Kidney (tissue), 14 donors: ENCODE data around the gene SCAMP2. TPM values are rescaled to one million over a fixed set of nuclear protein-coding genes. Genes with fewer than 3 reads are reported as not detected.

Experiments
- DNase-seq, 5 donors: peaks; one replicate each; pipeline ENCODE4 v3.0.0-alpha.2; 2013 to 2020
- FAIRE-seq: peaks from 2 replicates; lab custom pipeline; 2012; peaks lifted over from hg19 to GRCh38; lab: Jason Lieb, UNC
- H3K27ac ChIP-seq, 2 donors: one replicate each; pipeline ENCODE4 v1.7.0; 2013; ENCODE audit warnings: low read depth in 2 of 2, low read length in 2 of 2, inconsistent platforms in 1 of 2
- H3K27me3 ChIP-seq: one replicate; pipeline ENCODE4 v1.7.1; 2013; ENCODE audit warnings: low read length, inconsistent platforms; ENCODE audit not compliant: control insufficient read depth, insufficient read depth
- H3K36me3 ChIP-seq, 3 donors: one replicate each; pipeline versions ENCODE4 v1.7.0 to v1.7.1; 2013; ENCODE audit warnings: low read length in 3 of 3, control low read depth in 1 of 3, inconsistent platforms in 1 of 3; ENCODE audit not compliant: insufficient read depth in 3 of 3, control insufficient read depth in 2 of 3
- H3K4me1 ChIP-seq, 3 donors: one replicate each; pipeline versions ENCODE4 v1.7.0 to v1.7.1; 2013; ENCODE audit warnings: low read length in 3 of 3, inconsistent platforms in 1 of 3, low read depth in 1 of 3; ENCODE audit not compliant: control insufficient read depth in 2 of 3, insufficient read depth in 2 of 3
- H3K4me3 ChIP-seq, 3 donors: one replicate each; pipeline versions ENCODE4 v1.7.0 to v1.8.1; 2013; ENCODE audit warnings: low read length in 3 of 3, control low read depth in 1 of 3, inconsistent platforms in 1 of 3
- H3K9ac ChIP-seq, 3 donors: one replicate each; pipeline versions ENCODE4 v1.7.0 to v1.7.1; 2013; ENCODE audit warnings: low read length in 3 of 3, control low read depth in 1 of 3, inconsistent platforms in 1 of 3
- H3K9me3 ChIP-seq, 3 donors: one replicate each; pipeline versions ENCODE4 v1.7.0 to v1.7.1; 2013; ENCODE audit warnings: low read length in 3 of 3, control low read depth in 1 of 3, inconsistent platforms in 1 of 3; ENCODE audit not compliant: control insufficient read depth in 2 of 3, insufficient read depth in 1 of 3
- intact Hi-C: fragments of 100-400 bp; cut with DNase I; formaldehyde crosslinking; loops from one replicate; pipeline ENCODE4 v1.11.1; 2022
- polyA plus RNA-seq: library from polyadenylated mRNA; stranded (reverse); fragments of 350-450 nt; fragmentation: Illumina TruSeq; extraction: RNeasy Lipid Tissue Mini Kit (QIAGEN cat#74804); gene quantifications from one replicate; pipeline ENCODE4 v1.2.3, GENCODE V29; 2014; ENCODE audit warnings: low read depth, low replicate concordance; ENCODE audit not compliant: insufficient read depth
- total RNA-seq: library from RNA; stranded (reverse); fragmentation: NEBNext Ultra II Directional; extraction: Animal tissue kit (Norgen Biotek cat#: 25700); gene quantifications from one replicate; pipeline ENCODE4 v1.2.1, GENCODE V29; 2021
- TF ChIP-seq, protein P1 (sequence below): IDR thresholded peaks from 3 replicates; pipeline ENCODE4 v1.5.1; 2012; ENCODE audit warnings: mild to moderate bottlenecking, moderate library complexity, borderline replicate concordance; ENCODE audit not compliant: insufficient read depth; ENCODE audit errors: extremely low read depth
- donor health status: control.
- donor health status: control.
- donor health status: control.
- donor health status: control.
- donor health status: control.
- donor health status: DM: yes; HTN: yes; CAD: no.
- donor health status: Normal renal cell carcinoma (clear cell type).

Gene SCAMP2
- total and polyA plus RNA-seq, 2 donors from 2014 or later = 87.9 to 102 TPM

DNA sequence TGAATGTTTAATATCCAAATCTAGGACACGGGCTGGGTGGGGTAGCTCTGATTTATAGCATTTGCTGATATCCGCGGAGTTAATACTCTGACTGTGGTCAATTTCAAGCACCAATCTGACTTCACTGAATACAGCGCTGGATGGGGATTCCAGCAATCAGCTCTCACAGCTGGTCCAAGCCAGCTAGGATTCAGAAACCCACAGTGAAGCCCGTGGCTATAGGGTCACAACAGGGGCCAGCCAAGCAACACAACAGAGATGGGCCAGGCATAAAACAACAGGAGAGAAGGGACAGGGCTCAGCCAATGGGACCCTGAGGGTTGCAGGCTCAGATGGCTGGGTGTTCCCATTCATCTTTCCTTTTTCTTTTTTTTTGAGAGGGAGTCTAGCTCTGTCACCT lies 65.9 kb downstream of the SCAMP2 start:
- Histone ChIP-seq H3K9me3 (no peaks in the 10 kb centered on the region), H3K27ac (no peak overlapping the region), H3K36me3 (peaks cover 0 to 4% (median 0%) of the 10 kb centered on the region in 3 donors), H3K9ac (no peak overlapping the region), H3K4me3 (no peak overlapping the region), H3K4me1 (no peaks in the 10 kb centered on the region), H3K27me3 (no peaks in the 10 kb centered on the region)
- DNase-seq = peak in 1 of 5 donors; percentile 65
- intact Hi-C loops = no loop called here
- FAIRE-seq = no peak
- TF ChIP-seq, protein P1, sequence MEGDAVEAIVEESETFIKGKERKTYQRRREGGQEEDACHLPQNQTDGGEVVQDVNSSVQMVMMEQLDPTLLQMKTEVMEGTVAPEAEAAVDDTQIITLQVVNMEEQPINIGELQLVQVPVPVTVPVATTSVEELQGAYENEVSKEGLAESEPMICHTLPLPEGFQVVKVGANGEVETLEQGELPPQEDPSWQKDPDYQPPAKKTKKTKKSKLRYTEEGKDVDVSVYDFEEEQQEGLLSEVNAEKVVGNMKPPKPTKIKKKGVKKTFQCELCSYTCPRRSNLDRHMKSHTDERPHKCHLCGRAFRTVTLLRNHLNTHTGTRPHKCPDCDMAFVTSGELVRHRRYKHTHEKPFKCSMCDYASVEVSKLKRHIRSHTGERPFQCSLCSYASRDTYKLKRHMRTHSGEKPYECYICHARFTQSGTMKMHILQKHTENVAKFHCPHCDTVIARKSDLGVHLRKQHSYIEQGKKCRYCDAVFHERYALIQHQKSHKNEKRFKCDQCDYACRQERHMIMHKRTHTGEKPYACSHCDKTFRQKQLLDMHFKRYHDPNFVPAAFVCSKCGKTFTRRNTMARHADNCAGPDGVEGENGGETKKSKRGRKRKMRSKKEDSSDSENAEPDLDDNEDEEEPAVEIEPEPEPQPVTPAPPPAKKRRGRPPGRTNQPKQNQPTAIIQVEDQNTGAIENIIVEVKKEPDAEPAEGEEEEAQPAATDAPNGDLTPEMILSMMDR = no peak

DNA sequence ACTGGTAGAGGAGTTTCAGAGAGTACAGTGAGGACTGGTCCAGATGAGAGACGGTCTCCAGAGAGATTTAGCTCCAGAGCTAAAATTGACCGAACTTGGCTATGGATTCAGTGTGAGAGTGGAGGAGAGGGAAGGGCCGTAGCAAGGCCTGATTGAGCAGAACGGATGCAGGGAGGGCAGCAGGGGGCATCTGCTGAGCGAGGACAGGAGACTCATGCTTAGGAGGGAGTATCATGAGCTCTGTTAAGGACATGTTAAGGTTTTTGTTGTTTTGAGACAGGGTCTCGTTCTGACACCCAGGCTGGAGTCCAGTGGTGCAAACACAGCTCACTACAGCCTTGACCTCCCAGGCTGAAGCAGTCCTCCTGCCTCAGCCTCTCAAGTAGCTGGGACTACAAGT lies 68.2 kb downstream of the SCAMP2 start:
- H3K27ac ChIP-seq = no peak overlapping the region
- peaks cover 0 to 3% (median 0%) of the 10 kb centered on the region in 3 donors for H3K4me1 ChIP-seq
- intact Hi-C loops = no loop called here
- DNase-seq = no peak
- TF ChIP-seq, protein P1 = no peak
- FAIRE-seq = no peak
- H3K9me3 ChIP-seq = no peaks in the 10 kb centered on the region
- H3K9ac ChIP-seq = no peak overlapping the region
- H3K27me3 ChIP-seq = no peaks in the 10 kb centered on the region
- H3K36me3 ChIP-seq = peaks cover 0 to 10% (median 3%) of the 10 kb centered on the region in 3 donors
- no peak overlapping the region for H3K4me3 ChIP-seq

DNA sequence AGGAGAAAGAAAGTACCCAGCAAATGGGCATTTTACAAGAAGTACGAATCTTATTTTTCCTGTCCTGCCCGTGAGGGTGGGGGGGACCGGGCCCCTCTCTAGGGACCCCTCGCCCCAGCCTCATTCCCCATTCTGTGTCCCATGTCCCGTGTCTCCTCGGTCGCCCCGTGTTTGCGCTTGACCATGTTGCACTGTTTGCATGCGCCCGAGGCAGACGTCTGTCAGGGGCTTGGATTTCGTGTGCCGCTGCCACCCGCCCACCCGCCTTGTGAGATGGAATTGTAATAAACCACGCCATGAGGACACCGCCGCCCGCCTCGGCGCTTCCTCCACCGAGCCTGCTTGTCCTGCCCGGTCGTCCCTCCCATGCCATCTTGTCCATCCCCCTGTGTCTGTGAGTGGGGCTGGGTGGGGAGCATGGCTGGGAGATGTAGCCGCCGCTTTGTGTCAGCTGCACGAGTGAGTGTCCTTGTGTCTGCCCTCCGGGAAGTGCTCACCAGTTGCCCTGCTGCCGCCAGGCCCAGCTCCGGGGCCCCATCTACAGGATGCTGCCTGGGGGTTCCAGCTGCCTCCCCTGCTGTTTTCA lies 70.2 kb downstream of the SCAMP2 start:
- DNase-seq = no peak
- FAIRE-seq = no peak
- intact Hi-C loops = no loop called here
- Histone ChIP-seq H3K36me3 (peaks cover 0 to 15% (median 3%) of the 10 kb centered on the region in 3 donors), H3K27ac (no peak overlapping the region), H3K9me3 (no peaks in the 10 kb centered on the region), H3K4me1 (peaks cover 0 to 6% (median 0%) of the 10 kb centered on the region in 3 donors), H3K4me3 (no peak overlapping the region), H3K27me3 (no peaks in the 10 kb centered on the region), H3K9ac (no peak overlapping the region)
- TF ChIP-seq, protein P1 = no peak
